Measurements from ENCODE around the gene CACNG7.
"Not testable (repeated sequence)": the region's sequence is repeated elsewhere in the genome, so short reads cannot be mapped to it uniquely, and the experiment has no call there.

The CACNG7 gene

GRCh38 chr19:53945441-53945840 is 36.4 kb downstream of the CACNG7 start:
- H3K4me3 ChIP-seq (ENCODE audit: low read depth, low read length): no peak overlapping the region
- TF ChIP-seq CTCF (IDR thresholded peaks at IDR 0.05; ENCODE audit: low read depth, low read length): no peak

- no peak for TF ChIP-seq CTCF (IDR thresholded peaks at IDR 0.05; ENCODE audit: low read depth, low read length)
- H3K4me3 ChIP-seq (ENCODE audit: low read depth, low read length): no peak overlapping the region
Observed at GRCh38 chr19:53945998-53946397, 36.9 kb downstream of the CACNG7 start.

GRCh38 chr19:53947624-53948023 is 38.5 kb downstream of the CACNG7 start:
- H3K4me3 ChIP-seq (ENCODE audit: low read depth, low read length): no peak overlapping the region
- no peak for TF ChIP-seq CTCF (IDR thresholded peaks at IDR 0.05; ENCODE audit: low read depth, low read length)

- H3K4me3 ChIP-seq (ENCODE audit: low read depth, low read length): not testable (repeated sequence)
Observed at GRCh38 chr19:53948611-53949010, 39.5 kb downstream of the CACNG7 start.

GRCh38 chr19:53951436-53951835 is 42.4 kb downstream of the CACNG7 start:
- H3K4me3 ChIP-seq (ENCODE audit: low read depth, low read length): no peak overlapping the region
- no peak for TF ChIP-seq CTCF (IDR thresholded peaks at IDR 0.05; ENCODE audit: low read depth, low read length)

GRCh38 chr19:53951947-53952346 is 42.9 kb downstream of the CACNG7 start:
- no peak overlapping the region for H3K4me3 ChIP-seq (ENCODE audit: low read depth, low read length)
- TF ChIP-seq CTCF (IDR thresholded peaks at IDR 0.05; ENCODE audit: low read depth, low read length): no peak

- TF ChIP-seq CTCF (IDR thresholded peaks at IDR 0.05; ENCODE audit: low read depth, low read length): no peak
- no peak overlapping the region for H3K4me3 ChIP-seq (ENCODE audit: low read depth, low read length)
Observed at GRCh38 chr19:53953383-53953782, 44.3 kb downstream of the CACNG7 start.

- H3K4me3 ChIP-seq (ENCODE audit: low read depth, low read length): no peak overlapping the region
- no peak for TF ChIP-seq CTCF (IDR thresholded peaks at IDR 0.05; ENCODE audit: low read depth, low read length)
Observed at GRCh38 chr19:53957448-53958167, 48.5 kb downstream of the CACNG7 start.
